ENCODE measurements around the gene WIPF1. TPM values are rescaled to one million over a fixed set of nuclear protein-coding genes. Genes with fewer than 3 reads are reported as not detected.

The WIPF1 gene
- total and polyA plus RNA-seq, 3 experiments from 2014 or later, result 200 to 326 (median 317) TPM

GRCh38 chr2:174563530-174564282 lies 33.9 kb downstream of the WIPF1 start:
- Mint-ChIP-seq H3K27ac (peak overlapping the region in 7 of 8 donors; percentile 15 to 85 (median 50)), H3K4me1 (peaks cover 13 to 33% (median 26%) of the 10 kb centered on the region in 3 donors), H3K27me3 (no peaks in the 10 kb centered on the region), H3K36me3 (peaks cover 11 to 91% (median 21%) of the 10 kb centered on the region in 3 donors), H3K9me3 (no peaks in the 10 kb centered on the region), H3K4me3 (no peak overlapping the region)
- no peak overlapping the region for H3K27ac ChIP-seq (ENCODE audit: low read depth, low read length)
- no peak overlapping the region for H3K4me3 ChIP-seq (ENCODE audit: low read length)
- no peaks in the 10 kb centered on the region for H3K27me3 ChIP-seq (ENCODE audit: insufficient read depth, low read length, poor library complexity, severe bottlenecking)
- H3K4me1 ChIP-seq (ENCODE audit: insufficient read depth, low read length), result no peaks in the 10 kb centered on the region
- CTCF ChIA-PET, result interaction anchor here (1.2 to 2.6 kb wide), 7 partner anchors 10 to 186 kb away, joined by 4 to 9 read pairs (median 5); no protein-coding TSS in a partner anchor
- DNase-seq, result no peak
- H3K9me3 ChIP-seq (ENCODE audit: low read length), result no peaks in the 10 kb centered on the region
- POLR2A ChIA-PET, result interaction anchor here (0.6 to 0.8 kb wide), 2 partner anchors 12 to 69 kb away, joined by 3 to 4 read pairs; no protein-coding TSS in a partner anchor
- peaks cover 72% of the 10 kb centered on the region for H3K36me3 ChIP-seq (ENCODE audit: insufficient read depth, low read length)

- Mint-ChIP-seq H3K27me3 (no peaks in the 10 kb centered on the region), H3K36me3 (peaks cover 5 to 89% (median 15%) of the 10 kb centered on the region in 3 donors), H3K4me3 (no peak overlapping the region), H3K27ac (peak overlapping the region in 2 of 8 donors; percentile 18 to 44), H3K4me1 (peaks cover 8 to 23% (median 20%) of the 10 kb centered on the region in 3 donors), H3K9me3 (no peaks in the 10 kb centered on the region)
- Histone ChIP-seq H3K27ac (ENCODE audit: low read depth, low read length) (no peak overlapping the region), H3K9me3 (ENCODE audit: low read length) (no peaks in the 10 kb centered on the region), H3K4me1 (ENCODE audit: insufficient read depth, low read length) (no peaks in the 10 kb centered on the region), H3K36me3 (ENCODE audit: insufficient read depth, low read length) (peaks cover 59% of the 10 kb centered on the region), H3K4me3 (ENCODE audit: low read length) (no peak overlapping the region), H3K27me3 (ENCODE audit: insufficient read depth, low read length, poor library complexity, severe bottlenecking) (no peaks in the 10 kb centered on the region)
- CTCF ChIA-PET, result interaction anchor here (1.6 to 2.6 kb wide), 5 partner anchors 16 to 138 kb away, joined by 4 to 9 read pairs (median 5); no protein-coding TSS in a partner anchor
- DNase-seq, result no peak
- POLR2A ChIA-PET, result interaction anchor here (0.5 to 1.2 kb wide), 2 partner anchors 76 to 131 kb away, joined by 3 to 4 read pairs; no protein-coding TSS in a partner anchor
These were observed 35.6 kb downstream of the WIPF1 start for GRCh38 chr2:174561972-174562370.

- Mint-ChIP-seq H3K4me3 (no peak overlapping the region), H3K36me3 (peaks cover 3 to 86% (median 12%) of the 10 kb centered on the region in 3 donors), H3K27me3 (no peaks in the 10 kb centered on the region), H3K27ac (peak overlapping the region; percentile 8 to 87 (median 77)), H3K9me3 (no peaks in the 10 kb centered on the region), H3K4me1 (peaks cover 7 to 22% (median 21%) of the 10 kb centered on the region in 3 donors)
- Histone ChIP-seq H3K36me3 (ENCODE audit: insufficient read depth, low read length) (peaks cover 53% of the 10 kb centered on the region), H3K4me3 (ENCODE audit: low read length) (no peak overlapping the region), H3K27ac (ENCODE audit: low read depth, low read length) (no peak overlapping the region), H3K4me1 (ENCODE audit: insufficient read depth, low read length) (no peaks in the 10 kb centered on the region), H3K9me3 (ENCODE audit: low read length) (no peaks in the 10 kb centered on the region), H3K27me3 (ENCODE audit: insufficient read depth, low read length, poor library complexity, severe bottlenecking) (no peaks in the 10 kb centered on the region)
- ChIA-PET CTCF (interaction anchor here (1.4 to 2.6 kb wide), 6 partner anchors 14 to 136 kb away, joined by 4 to 9 read pairs (median 5); no protein-coding TSS in a partner anchor), POLR2A (interaction anchor here (0.5 kb wide), 2 partner anchors 12 to 131 kb away, joined by 3 to 4 read pairs; no protein-coding TSS in a partner anchor)
- no peak for DNase-seq
These were observed 36.2 kb downstream of the WIPF1 start for GRCh38 chr2:174561283-174561971.

GRCh38 chr2:174560737-174561136 lies 36.9 kb downstream of the WIPF1 start:
- Mint-ChIP-seq H3K27ac (peak overlapping the region in 5 of 8 donors; percentile 8 to 85 (median 79)), H3K9me3 (no peaks in the 10 kb centered on the region), H3K4me3 (no peak overlapping the region), H3K27me3 (no peaks in the 10 kb centered on the region), H3K4me1 (peaks cover 11 to 28% (median 25%) of the 10 kb centered on the region in 3 donors), H3K36me3 (peaks cover 0 to 88% (median 10%) of the 10 kb centered on the region in 3 donors)
- peaks cover 50% of the 10 kb centered on the region for H3K36me3 ChIP-seq (ENCODE audit: insufficient read depth, low read length)
- no peaks in the 10 kb centered on the region for H3K4me1 ChIP-seq (ENCODE audit: insufficient read depth, low read length)
- no peaks in the 10 kb centered on the region for H3K9me3 ChIP-seq (ENCODE audit: low read length)
- H3K27me3 ChIP-seq (ENCODE audit: insufficient read depth, low read length, poor library complexity, severe bottlenecking), result no peaks in the 10 kb centered on the region
- CTCF ChIA-PET, result interaction anchor here (1.4 to 1.5 kb wide), 3 partner anchors 14 to 99 kb away, joined by 4 to 5 read pairs (median 4); no protein-coding TSS in a partner anchor
- H3K4me3 ChIP-seq (ENCODE audit: low read length), result no peak overlapping the region
- POLR2A ChIA-PET, result interaction anchor here (0.5 kb wide), 1 partner anchor 12 kb away, joined by 3 read pairs; no protein-coding TSS in a partner anchor
- no peak overlapping the region for H3K27ac ChIP-seq (ENCODE audit: low read depth, low read length)
- no peak for DNase-seq

GRCh38 chr2:174555998-174556397 lies 41.6 kb downstream of the WIPF1 start:
- H3K4me3 ChIP-seq (ENCODE audit: low read length), result no peak overlapping the region
- H3K27me3 ChIP-seq (ENCODE audit: insufficient read depth, low read length, poor library complexity, severe bottlenecking), result no peaks in the 10 kb centered on the region
- Mint-ChIP-seq H3K36me3 (peaks cover 0 to 48% (median 1%) of the 10 kb centered on the region in 3 donors), H3K4me1 (peaks cover 41 to 56% (median 56%) of the 10 kb centered on the region in 3 donors), H3K27me3 (no peaks in the 10 kb centered on the region), H3K27ac (peak overlapping the region in 6 of 8 donors; percentile 25 to 76 (median 65)), H3K9me3 (peaks cover 0 to 2% (median 0%) of the 10 kb centered on the region in 5 donors), H3K4me3 (no peak overlapping the region)
- no peak for DNase-seq
- no peaks in the 10 kb centered on the region for H3K9me3 ChIP-seq (ENCODE audit: low read length)
- ChIA-PET POLR2A (interaction anchor here (0.6 to 1.3 kb wide), 2 partner anchors 13 to 31 kb away, joined by 3 read pairs; no protein-coding TSS in a partner anchor), CTCF (interaction anchor here (1.2 to 2.7 kb wide), 4 partner anchors 21 to 93 kb away, joined by 3 to 20 read pairs (median 4); partner anchors contain the start of gene GPR155)
- peaks cover 16% of the 10 kb centered on the region for H3K36me3 ChIP-seq (ENCODE audit: insufficient read depth, low read length)
- peaks cover 28% of the 10 kb centered on the region for H3K4me1 ChIP-seq (ENCODE audit: insufficient read depth, low read length)
- H3K27ac ChIP-seq (ENCODE audit: low read depth, low read length), result no peak overlapping the region

- CTCF ChIA-PET, result interaction anchor here (0.8 to 2.7 kb wide), 5 partner anchors 9 to 133 kb away, joined by 3 to 20 read pairs (median 5); no protein-coding TSS in a partner anchor
- Histone ChIP-seq H3K4me3 (ENCODE audit: low read length) (no peak overlapping the region), H3K27me3 (ENCODE audit: insufficient read depth, low read length, poor library complexity, severe bottlenecking) (no peaks in the 10 kb centered on the region), H3K4me1 (ENCODE audit: insufficient read depth, low read length) (peaks cover 28% of the 10 kb centered on the region), H3K36me3 (ENCODE audit: insufficient read depth, low read length) (peaks cover 11% of the 10 kb centered on the region), H3K27ac (ENCODE audit: low read depth, low read length) (no peak overlapping the region), H3K9me3 (ENCODE audit: low read length) (no peaks in the 10 kb centered on the region)
- Mint-ChIP-seq H3K4me1 (peaks cover 45 to 62% (median 60%) of the 10 kb centered on the region in 3 donors), H3K9me3 (peaks cover 0 to 2% (median 0%) of the 10 kb centered on the region in 5 donors), H3K36me3 (peaks cover 0 to 41% (median 1%) of the 10 kb centered on the region in 3 donors), H3K4me3 (peak overlapping the region in 6 of 7 donors; percentile 6 to 78 (median 76)), H3K27ac (peak overlapping the region; percentile 67 to 97 (median 90)), H3K27me3 (no peaks in the 10 kb centered on the region)
- POLR2A ChIA-PET, result interaction anchor here (1.2 to 1.7 kb wide), 5 partner anchors 12 to 92 kb away, joined by 3 to 7 read pairs (median 5); partner anchors contain the start of gene GPR155
- DNase-seq, result peak in 2 of 5 donors; percentile 15 to 27
These were observed 43.0 kb downstream of the WIPF1 start for GRCh38 chr2:174554529-174555150.

Data from CD8-positive, alpha-beta memory T cell (primary cell).